Esophagus squamous epithelium (tissue), 4 donors: ENCODE data around the gene OTOG.

Experiments
- CTCF ChIP-seq, 6 experiments: fragments of 450-650 bp in 4 of 6; fragments of 200-600 bp in 2 of 6; sonication (generic) in 2 of 6; IDR thresholded peaks; one replicate each; pipeline ENCODE4 v1.5.1; 2016 to 2019; ENCODE audit warnings: antibody characterized with exemption in 6 of 6, mild to moderate bottlenecking in 4 of 6, moderate library complexity in 4 of 6
- POLR2A ChIP-seq, 4 donors: fragments of 450-650 bp; IDR thresholded peaks; one replicate each; pipeline ENCODE4 v1.6.1; 2017; ENCODE audit warnings: antibody characterized with exemption in 4 of 4, mild to moderate bottlenecking in 4 of 4, moderate library complexity in 3 of 4

GRCh38 chr11:17691550-17691949 is 144.5 kb downstream of the OTOG start:
- no peak for TF ChIP-seq CTCF (IDR thresholded peaks at IDR 0.05)
- no peak for TF ChIP-seq POLR2A (IDR thresholded peaks at IDR 0.05)
